Upper lobe of right lung (tissue), 1 donor: ENCODE measurements around the gene SLAMF6. TPM values are rescaled to one million over a fixed set of nuclear protein-coding genes. Genes with fewer than 3 reads are reported as not detected.
A peak's percentile ranks its signal among the peaks of the same experiment; 100 is the strongest.

Experiments used
- ATAC-seq: fragments of 200-7000 bp; cut with Tn5 transposase; one replicate; pipeline ENCODE4 v1.9.1; 2020; ENCODE audit warnings: mild to moderate bottlenecking, moderate library complexity
- DNase-seq: peaks from one replicate; pipeline ENCODE4 v3.0.0-alpha.2; 2020
- H3K27ac ChIP-seq: fragments of 200-600 bp; one replicate; pipeline ENCODE4 v1.8.0; 2022
- H3K27me3 ChIP-seq: fragments of 200-600 bp; one replicate; pipeline ENCODE4 v1.8.0; 2022; ENCODE audit warnings: mild to moderate bottlenecking
- H3K36me3 ChIP-seq: fragments of 200-600 bp; one replicate; pipeline ENCODE4 v1.8.0; 2022
- H3K4me1 ChIP-seq: fragments of 200-600 bp; one replicate; pipeline ENCODE4 v1.8.0; 2022
- H3K4me3 ChIP-seq: fragments of 200-600 bp; one replicate; pipeline ENCODE4 v1.8.0; 2022; ENCODE audit warnings: mild to moderate bottlenecking
- H3K9me3 ChIP-seq: fragments of 200-600 bp; one replicate; pipeline ENCODE4 v1.8.0; 2022
- CTCF ChIP-seq: fragments of 200-600 bp; IDR thresholded peaks from one replicate; pipeline ENCODE4 v1.8.0; 2022; ENCODE audit warnings: antibody characterized with exemption
- intact Hi-C: fragments of 100-400 bp; cut with DNase I; formaldehyde crosslinking; loops from one replicate; pipeline ENCODE4 v1.11.0; 2022
- long read RNA-seq: library from polyadenylated mRNA; unstranded; transcript quantifications from one replicate; pipeline ENCODE4 v2.0.0, GENCODE V29; 2021
- total RNA-seq: library from RNA; stranded (reverse); fragmentation: NEBNext Ultra II Directional; extraction: Animal tissue kit (Norgen Biotek cat#: 25700); gene quantifications from one replicate; pipeline ENCODE4 v1.2.1, GENCODE V29; 2021
- donor health status: DM: no; HTN: yes; CAD: no; lungs with severe emphysema.

SLAMF6 gene
- total RNA-seq = 4.4 TPM
- long read RNA-seq, transcript SLAMF6-202 (8 exons, 2,712 nt) = major isoform, 5 of 8 reads
- long read RNA-seq, partial matches to known transcripts = 1 of 8 reads
- long read RNA-seq, other reads (novel, unspliced or antisense) = 2 of 8 reads

GRCh38 chr1:160522622-160523345, at the start of gene SLAMF6:
TSS of gene SLAMF6 (minus strand) at chr1:160523255. CDS start at chr1:160523192, 63 bp downstream.
- no peaks in the 10 kb centered on the region for H3K9me3 ChIP-seq
- H3K4me1 ChIP-seq = peaks cover 7% of the 10 kb centered on the region
- ATAC-seq (peak; percentile 59), DNase-seq (no peak)
- no peaks in the 10 kb centered on the region for H3K36me3 ChIP-seq
- H3K27me3 ChIP-seq = no peaks in the 10 kb centered on the region
- intact Hi-C loops = no loop called here
- peak within 1 kb of the TSS; percentile 40 for H3K4me3 ChIP-seq
- peak within 1 kb of the TSS; percentile 47 for H3K27ac ChIP-seq
- no peak for TF ChIP-seq CTCF

- DNase-seq (no peak), ATAC-seq (peak; percentile 32)
- TF ChIP-seq CTCF = no peak
- Histone ChIP-seq H3K9me3 (no peaks in the 10 kb centered on the region), H3K27ac (no peak overlapping the region), H3K4me1 (peaks cover 18% of the 10 kb centered on the region), H3K27me3 (no peaks in the 10 kb centered on the region), H3K4me3 (no peak overlapping the region), H3K36me3 (no peaks in the 10 kb centered on the region)
- intact Hi-C loops = no loop called here
Observed at GRCh38 chr1:160570840-160571239, 47.8 kb upstream of the SLAMF6 start.

GRCh38 chr1:160569806-160570205, 46.8 kb upstream of the SLAMF6 start:
- H3K36me3 ChIP-seq = no peaks in the 10 kb centered on the region
- intact Hi-C loops = no loop called here
- DNase-seq (no peak), ATAC-seq (peak; percentile 32)
- no peak for TF ChIP-seq CTCF
- H3K9me3 ChIP-seq = no peaks in the 10 kb centered on the region
- no peak overlapping the region for H3K4me3 ChIP-seq
- peaks cover 16% of the 10 kb centered on the region for H3K4me1 ChIP-seq
- H3K27me3 ChIP-seq = no peaks in the 10 kb centered on the region
- H3K27ac ChIP-seq = no peak overlapping the region

GRCh38 chr1:160567858-160568682, 45.0 kb upstream of the SLAMF6 start:
- Histone ChIP-seq H3K36me3 (no peaks in the 10 kb centered on the region), H3K27ac (peak overlapping the region; percentile 51), H3K4me1 (peaks cover 13% of the 10 kb centered on the region), H3K4me3 (no peak overlapping the region), H3K27me3 (no peaks in the 10 kb centered on the region), H3K9me3 (no peaks in the 10 kb centered on the region)
- peak; percentile 62 for ATAC-seq
- TF ChIP-seq CTCF = no peak
- no peak for DNase-seq
- intact Hi-C loops = no loop called here

- no peaks in the 10 kb centered on the region for H3K36me3 ChIP-seq
- H3K4me1 ChIP-seq = peaks cover 13% of the 10 kb centered on the region
- H3K4me3 ChIP-seq = no peak overlapping the region
- DNase-seq (no peak), ATAC-seq (no peak)
- H3K27me3 ChIP-seq = no peaks in the 10 kb centered on the region
- no peak for TF ChIP-seq CTCF
- H3K27ac ChIP-seq = peak overlapping the region; percentile 51
- intact Hi-C loops = no loop called here
- H3K9me3 ChIP-seq = no peaks in the 10 kb centered on the region
Observed at GRCh38 chr1:160567341-160567740, 44.3 kb upstream of the SLAMF6 start.
